Measurements from ENCODE around the gene ANKRD13B.

The ANKRD13B gene

GRCh38 chr17:29607557-29608195 is 14.7 kb downstream of the ANKRD13B start:
- DNase-seq (ENCODE audit: low spot score), result no peak
- TF ChIP-seq CTCF (IDR thresholded peaks at IDR 0.05; ENCODE audit: extremely low read depth, insufficient read depth, missing control alignments), result no peak
- in situ Hi-C loops (cut with MboI; ENCODE audit: low pct_unique_long_range_greater_than_20kb, low sequenced_read_pairs, unreplicated experiment), result no loop called here

GRCh38 chr17:29608986-29609385 is 16.1 kb downstream of the ANKRD13B start:
- TF ChIP-seq CTCF (IDR thresholded peaks at IDR 0.05; ENCODE audit: extremely low read depth, insufficient read depth, missing control alignments), result no peak
- in situ Hi-C loops (cut with MboI; ENCODE audit: low pct_unique_long_range_greater_than_20kb, low sequenced_read_pairs, unreplicated experiment), result no loop called here
- no peak for DNase-seq (ENCODE audit: low spot score)

- in situ Hi-C loops (cut with MboI; ENCODE audit: low pct_unique_long_range_greater_than_20kb, low sequenced_read_pairs, unreplicated experiment), result no loop called here
- DNase-seq (ENCODE audit: low spot score), result no peak
- TF ChIP-seq CTCF (IDR thresholded peaks at IDR 0.05; ENCODE audit: extremely low read depth, insufficient read depth, missing control alignments), result no peak
These were observed 17.5 kb downstream of the ANKRD13B start for GRCh38 chr17:29610395-29610794.

- TF ChIP-seq CTCF (IDR thresholded peaks at IDR 0.05; ENCODE audit: extremely low read depth, insufficient read depth, missing control alignments), result no peak
- DNase-seq (ENCODE audit: low spot score), result no peak
- in situ Hi-C loops (cut with MboI; ENCODE audit: low pct_unique_long_range_greater_than_20kb, low sequenced_read_pairs, unreplicated experiment), result no loop called here
These were observed 18.6 kb downstream of the ANKRD13B start for GRCh38 chr17:29611351-29612093.

- TF ChIP-seq CTCF (IDR thresholded peaks at IDR 0.05; ENCODE audit: extremely low read depth, insufficient read depth, missing control alignments), result no peak
- in situ Hi-C loops (cut with MboI; ENCODE audit: low pct_unique_long_range_greater_than_20kb, low sequenced_read_pairs, unreplicated experiment), result no loop called here
- no peak for DNase-seq (ENCODE audit: low spot score)
These were observed 19.1 kb downstream of the ANKRD13B start for GRCh38 chr17:29612094-29612403.

GRCh38 chr17:29612404-29613280 is 19.7 kb downstream of the ANKRD13B start:
- TF ChIP-seq CTCF (IDR thresholded peaks at IDR 0.05; ENCODE audit: extremely low read depth, insufficient read depth, missing control alignments), result no peak
- in situ Hi-C loops (cut with MboI; ENCODE audit: low pct_unique_long_range_greater_than_20kb, low sequenced_read_pairs, unreplicated experiment), result no loop called here
- DNase-seq (ENCODE audit: low spot score), result no peak
